ENCODE results near the gene SMIM29. TPM values are rescaled to one million over a fixed set of nuclear protein-coding genes. Genes with fewer than 3 reads are reported as not detected.

Gene SMIM29
- 10 to 100 TPM in 3 of 4 donors, 1 to 10 TPM in 1; 9.6 to 14.1 (median 13.0) TPM for polyA plus RNA-seq (ENCODE audit: insufficient read length in 4 of 4)

DNA sequence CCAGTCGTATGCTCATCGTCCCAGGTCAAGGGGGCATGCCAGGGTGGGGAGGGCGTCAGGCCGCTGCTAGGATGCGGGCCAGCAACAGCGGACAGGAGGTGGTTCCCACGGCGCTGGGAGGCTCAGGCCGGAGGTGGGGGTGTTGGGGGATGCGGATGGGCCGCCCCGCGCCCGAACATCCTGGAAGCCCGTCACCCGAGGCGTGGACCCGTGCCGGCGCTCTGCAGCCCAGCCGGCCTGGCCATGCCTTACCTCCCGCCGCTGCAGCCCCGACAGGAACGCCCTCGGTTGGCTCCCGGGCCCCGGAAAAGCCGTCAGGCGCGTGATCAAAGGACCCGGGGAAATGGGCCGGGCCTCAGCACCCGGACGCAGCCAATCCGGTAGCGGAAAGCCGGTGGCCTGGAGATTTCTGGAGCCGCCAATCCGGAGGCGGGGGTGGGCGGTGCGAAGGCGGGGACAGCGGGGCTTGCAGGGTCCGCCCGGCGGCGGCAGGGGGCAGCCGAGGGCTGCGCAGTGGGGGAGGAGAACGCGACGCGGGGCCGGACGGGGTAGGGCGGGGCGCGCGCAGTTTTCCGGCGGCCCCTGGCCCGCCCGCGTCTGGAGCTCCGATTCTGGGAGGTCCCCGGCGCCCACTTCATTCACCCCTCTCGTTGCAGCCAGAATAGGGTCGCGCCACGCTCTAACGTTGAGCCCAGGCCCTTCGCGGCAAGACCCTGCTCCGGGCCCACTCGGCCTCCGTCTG is at the start of gene SMIM29:
Gene SMIM29, minus strand, starts transcription at position 280 of the 742 bp plus-strand sequence. CDS start 1,215 bp downstream, outside the sequence.
- DNase-seq (ENCODE audit: low read depth in 4 of 4, low spot score in 3 of 4): peak; percentile 87 to 91 (median 90)

DNA sequence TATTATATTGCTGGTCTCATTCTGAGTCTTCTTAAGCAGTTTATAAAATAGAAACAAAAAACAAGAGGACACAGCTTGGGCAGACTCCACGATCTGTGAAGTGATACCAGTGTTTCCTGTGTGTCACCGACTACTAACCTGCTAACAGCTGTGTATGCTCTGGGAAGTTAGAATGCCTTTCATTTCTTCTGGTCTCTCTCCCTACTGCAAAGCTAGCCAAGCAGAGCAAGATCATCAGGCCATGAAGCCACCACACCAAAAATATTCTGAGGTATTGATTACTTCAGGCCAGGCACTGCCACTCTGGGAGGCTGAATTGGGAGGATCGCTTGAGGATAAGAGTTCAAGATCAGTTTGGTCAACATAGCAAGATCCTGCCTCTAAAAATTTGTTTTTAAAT is 46.9 kb upstream of the SMIM29 start:
- DNase-seq (ENCODE audit: low read depth in 4 of 4, low spot score in 3 of 4): no peak

DNA sequence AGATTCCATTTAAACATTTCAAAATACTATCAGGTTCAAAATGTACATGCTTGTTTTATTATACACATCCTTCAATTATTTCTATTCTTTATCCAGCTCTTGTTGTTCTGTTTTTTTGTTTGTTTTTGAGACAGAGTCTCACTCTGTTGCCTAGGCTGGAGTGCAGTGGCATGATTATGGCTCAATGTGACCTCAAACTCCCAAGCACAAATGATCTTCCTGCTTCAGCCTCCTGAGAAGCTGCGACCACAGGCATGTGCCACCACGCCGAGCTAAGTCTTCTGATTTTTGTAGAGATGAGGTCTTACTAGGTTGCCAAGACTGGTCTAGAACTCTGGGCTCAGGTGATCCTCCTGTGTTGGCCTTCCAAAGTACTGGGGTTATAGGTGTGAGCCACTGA is 44.1 kb upstream of the SMIM29 start:
- no peak for DNase-seq (ENCODE audit: low read depth in 4 of 4, low spot score in 3 of 4)

DNA sequence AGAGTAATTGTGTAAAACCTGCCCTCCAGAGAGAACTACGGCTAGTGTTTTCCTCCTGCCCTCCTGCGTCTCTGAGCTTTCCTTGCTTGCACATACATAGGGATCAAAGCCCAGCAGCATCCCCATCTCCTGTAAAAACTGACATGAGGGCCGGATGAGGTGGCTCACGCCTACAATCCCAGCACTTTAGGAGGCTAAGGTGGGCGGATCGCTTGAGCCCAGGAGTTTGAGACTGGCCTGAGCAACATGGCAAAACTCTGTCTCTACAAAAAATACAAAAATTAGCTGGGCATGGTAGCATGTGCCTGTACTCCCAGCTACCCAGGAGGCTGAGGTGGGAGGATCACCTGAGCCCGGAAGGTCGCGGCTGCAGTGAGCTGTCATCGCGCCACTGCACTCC is 40.3 kb upstream of the SMIM29 start:
- no peak for DNase-seq (ENCODE audit: low read depth in 4 of 4, low spot score in 3 of 4)

DNA sequence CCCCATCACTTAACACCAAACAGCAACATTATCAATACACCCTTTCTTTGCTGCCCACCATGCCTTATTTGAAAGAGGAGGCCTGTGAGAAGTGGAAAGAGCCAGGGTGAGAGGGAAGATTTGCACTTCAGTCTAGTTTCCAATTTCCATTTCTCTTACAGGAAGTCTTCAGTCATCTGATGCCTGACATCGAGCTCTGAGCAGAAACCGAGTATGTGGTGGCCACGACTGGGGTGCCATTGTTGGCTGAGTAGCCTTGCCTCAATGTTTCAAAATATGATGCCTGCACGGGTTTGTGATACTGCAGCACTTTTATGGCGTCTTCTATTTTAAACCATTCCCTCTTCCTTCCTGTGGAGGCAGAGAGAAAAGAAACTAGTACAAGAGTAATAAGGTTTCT is 39.8 kb upstream of the SMIM29 start:
- DNase-seq (ENCODE audit: low read depth in 4 of 4, low spot score in 3 of 4): no peak

DNA sequence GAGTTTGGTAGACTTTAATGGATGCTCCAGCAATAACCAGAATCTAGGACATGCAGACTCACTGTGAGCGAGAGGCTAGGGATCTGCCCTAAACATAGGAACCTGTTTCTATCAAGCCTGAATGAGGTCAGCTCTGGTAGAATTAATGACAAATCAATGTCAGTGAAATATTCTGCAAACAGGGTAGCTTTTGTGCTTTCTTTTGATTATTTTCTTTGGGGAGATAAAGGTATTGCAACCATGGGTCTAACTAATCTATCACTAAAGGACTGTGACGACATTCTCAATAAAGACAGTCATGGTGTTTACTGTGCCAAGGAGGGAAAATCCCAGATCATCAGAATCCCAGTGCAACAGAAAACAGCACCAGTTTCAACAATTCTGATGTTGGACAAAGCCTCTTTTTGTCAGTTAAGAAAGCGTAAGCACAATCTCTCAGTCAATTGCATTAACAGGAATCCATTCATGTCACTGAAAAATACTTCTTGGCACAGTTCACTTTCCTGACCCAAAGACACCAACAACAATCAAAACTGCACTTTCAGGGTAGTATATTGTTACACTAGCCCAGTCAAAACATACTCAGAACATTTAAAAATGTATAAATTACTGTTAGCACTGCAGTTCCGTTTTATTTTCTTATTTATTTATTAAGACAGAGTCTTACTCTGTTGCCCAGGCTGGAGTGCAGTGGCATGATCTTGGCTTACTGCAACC is 36.8 kb upstream of the SMIM29 start:
- no peak for DNase-seq (ENCODE audit: low read depth in 4 of 4, low spot score in 3 of 4)

DNA sequence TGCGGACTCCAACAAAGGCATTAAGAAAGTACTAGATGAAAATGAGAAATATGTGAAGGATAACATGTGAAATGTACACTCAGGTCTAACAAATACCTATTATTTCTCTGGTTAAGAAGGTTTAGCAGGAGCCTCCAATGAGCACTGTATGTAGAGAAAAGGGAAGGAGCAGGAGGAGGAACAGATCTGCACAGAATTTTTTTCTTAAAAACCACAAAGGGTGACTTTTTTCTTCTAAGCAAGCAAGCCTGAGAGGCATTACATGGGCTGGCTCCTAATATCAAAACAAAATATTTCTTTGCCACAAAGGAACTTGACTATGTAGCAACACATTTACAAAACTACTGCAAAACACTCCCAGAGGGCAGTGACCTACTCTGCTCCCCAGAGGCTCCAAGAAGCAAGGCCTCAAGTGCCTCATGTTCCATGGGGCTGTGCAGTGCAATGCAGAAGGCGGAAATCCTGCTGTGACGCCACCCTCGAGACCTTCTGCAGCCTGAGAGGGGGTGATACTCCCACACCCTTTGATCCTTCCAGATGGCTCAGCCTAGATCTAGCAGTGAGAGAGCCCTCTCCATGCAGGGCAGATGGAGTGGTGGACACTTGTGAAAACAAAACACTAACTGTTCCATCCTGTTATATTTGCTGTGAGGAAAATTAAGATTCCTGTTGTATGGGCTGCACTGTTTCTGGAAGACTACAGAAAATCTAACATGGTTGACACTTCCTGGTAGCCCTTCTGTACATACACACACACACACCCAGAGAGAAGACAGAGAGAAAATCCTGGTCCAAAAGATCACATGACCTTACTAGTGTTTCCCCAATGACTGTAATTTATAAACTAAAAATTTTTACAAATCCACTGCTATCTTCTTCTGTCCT is 36.0 kb upstream of the SMIM29 start:
- no peak for DNase-seq (ENCODE audit: low read depth in 4 of 4, low spot score in 3 of 4)

DNA sequence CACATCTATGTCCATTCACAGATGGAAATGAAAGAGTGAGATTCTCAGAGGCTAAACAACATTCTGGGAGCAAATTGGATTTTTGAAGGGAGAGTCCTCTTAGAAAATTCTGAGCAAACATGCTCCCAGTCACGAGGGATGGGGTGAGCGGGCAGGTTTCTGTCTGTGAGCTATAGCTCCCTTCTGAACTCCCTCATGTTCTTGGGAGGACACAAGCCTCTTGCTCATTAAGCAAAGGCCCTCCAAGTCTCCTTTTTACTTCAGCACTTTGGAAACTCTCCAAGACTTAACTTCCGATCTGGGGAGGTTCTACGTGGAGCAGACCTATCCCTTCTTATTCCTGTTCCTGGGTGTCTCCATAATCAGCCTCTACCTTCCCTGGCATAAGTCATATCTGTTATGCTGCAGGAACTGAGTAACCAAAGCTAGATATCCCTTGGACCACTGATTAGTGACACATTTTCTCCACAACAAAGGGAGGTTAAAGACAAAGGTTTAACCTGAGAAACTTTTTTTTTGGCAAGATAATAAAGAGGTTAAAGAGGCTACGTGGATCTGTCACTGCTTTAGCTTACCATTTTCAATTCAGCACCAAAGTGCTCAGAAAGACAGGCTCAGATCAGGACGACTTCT is 33.0 kb upstream of the SMIM29 start:
- DNase-seq (ENCODE audit: low read depth in 4 of 4, low spot score in 3 of 4): no peak

DNA sequence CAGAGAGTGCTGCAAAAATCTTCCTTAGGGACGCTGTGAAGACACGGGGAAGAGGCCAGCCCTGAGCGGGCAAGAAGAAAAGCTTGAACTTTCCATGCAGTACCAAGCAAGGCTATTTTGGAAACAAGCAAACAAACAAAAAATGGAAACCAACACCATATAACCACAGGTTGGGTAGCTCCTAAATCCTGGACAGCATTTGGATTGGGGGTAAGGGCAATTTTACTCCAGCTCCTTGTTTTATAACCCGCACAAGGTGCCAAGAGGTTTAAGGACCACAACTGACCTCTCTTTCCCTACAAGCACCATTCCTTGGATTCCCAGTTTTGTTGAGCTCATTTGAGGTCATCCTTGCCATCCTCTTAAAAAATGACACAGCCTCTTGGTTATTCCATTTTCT is 31.4 kb upstream of the SMIM29 start:
- no peak for DNase-seq (ENCODE audit: low read depth in 4 of 4, low spot score in 3 of 4)

DNA sequence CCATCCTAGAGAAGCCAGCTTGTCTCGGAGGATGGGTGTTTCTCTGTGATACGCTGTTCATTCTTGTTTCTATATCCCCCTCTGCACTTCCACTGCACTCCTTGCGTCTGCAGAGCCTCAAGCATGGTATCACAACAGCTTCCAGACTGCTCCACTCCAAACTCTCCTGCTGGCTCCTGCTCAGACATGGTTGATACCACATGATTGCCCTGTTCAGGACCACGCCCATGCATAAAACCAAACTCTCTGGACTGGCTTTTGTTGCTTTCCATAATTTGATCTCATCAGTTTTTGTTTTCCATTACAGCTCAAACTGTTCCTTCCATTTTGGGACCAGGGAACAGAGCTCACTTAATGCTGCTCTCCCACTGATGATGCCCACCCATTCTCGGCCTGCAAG is 30.0 kb upstream of the SMIM29 start:
- DNase-seq (ENCODE audit: low read depth in 4 of 4, low spot score in 3 of 4): no peak

DNA sequence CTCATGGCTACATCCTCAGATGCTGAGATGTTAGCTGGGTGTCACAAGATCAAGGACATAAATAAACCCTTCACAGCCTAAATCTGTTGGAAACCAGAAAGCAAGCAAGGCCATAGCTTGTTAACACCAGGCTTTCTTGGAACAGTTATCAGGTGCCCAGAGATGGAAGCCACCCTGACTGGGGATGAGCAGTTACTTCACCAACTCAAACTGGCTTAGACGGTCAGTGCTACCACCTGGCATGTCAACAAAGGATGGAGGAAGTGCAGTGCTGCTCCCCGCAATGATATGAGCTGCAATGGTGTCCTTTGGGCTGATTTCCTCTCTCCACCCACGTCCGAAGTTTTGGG is 28.9 kb upstream of the SMIM29 start:
- no peak for DNase-seq (ENCODE audit: low read depth in 4 of 4, low spot score in 3 of 4)

DNA sequence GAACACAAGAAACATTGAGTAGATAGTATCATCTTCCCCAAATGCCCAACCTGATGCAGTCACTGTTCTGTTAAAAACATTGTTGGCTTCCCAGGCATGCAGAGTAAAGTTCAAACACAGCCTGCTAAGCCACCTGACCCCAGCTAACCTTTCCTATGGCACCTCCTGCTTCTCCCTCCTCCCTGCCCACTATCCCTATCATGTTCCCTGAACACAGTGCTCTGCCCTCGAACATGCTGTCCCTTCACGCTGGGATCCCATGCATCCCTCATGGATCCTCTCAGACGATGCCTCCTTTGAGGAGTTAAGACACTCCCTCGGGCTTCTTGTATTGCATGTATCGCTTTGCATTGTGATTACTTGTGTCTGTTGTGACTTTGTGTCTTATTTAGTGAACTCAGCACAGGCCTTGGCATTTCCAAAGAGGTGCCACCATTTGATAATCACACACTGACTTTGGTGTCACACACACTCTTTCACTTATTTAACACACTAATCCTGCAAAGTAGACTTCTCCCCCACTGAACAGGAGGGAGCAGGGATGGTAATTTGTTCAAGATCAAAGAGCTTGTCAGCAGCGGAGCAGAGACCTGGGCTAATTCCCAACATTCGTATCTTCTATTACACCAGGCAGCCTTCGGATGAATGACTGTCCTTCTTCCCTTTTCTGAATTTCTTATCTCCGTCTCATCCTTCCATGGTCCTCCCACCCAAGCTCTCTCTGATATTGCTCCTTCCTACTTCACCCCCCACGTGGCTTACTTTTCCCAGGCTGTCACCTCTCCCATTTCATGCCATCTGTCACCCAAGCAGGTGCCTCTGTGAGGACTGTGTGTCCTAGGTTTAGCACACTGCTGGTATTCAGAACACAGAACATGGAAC is 28.3 kb upstream of the SMIM29 start:
- DNase-seq (ENCODE audit: low read depth in 4 of 4, low spot score in 3 of 4): no peak

DNA sequence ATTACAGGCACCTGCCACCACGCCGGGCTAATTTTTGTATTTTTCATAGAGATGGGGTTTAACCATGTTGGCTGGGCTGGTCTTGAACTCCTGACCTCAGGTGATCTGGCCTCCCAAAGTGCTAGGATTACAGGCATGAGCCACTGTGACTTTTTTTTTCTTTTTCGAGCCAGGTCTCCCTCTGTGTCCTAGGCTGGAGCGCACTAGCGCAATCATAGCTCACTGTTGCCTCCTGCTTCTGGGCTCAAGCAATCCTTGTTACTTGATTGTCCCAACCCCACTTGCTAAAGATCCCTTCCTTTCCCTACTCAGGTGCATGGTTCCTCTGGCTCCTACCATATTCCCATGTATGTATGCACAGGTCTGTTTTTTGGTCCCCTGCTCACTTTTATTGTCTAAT is 27.4 kb upstream of the SMIM29 start:
- DNase-seq (ENCODE audit: low read depth in 4 of 4, low spot score in 3 of 4): no peak

DNA sequence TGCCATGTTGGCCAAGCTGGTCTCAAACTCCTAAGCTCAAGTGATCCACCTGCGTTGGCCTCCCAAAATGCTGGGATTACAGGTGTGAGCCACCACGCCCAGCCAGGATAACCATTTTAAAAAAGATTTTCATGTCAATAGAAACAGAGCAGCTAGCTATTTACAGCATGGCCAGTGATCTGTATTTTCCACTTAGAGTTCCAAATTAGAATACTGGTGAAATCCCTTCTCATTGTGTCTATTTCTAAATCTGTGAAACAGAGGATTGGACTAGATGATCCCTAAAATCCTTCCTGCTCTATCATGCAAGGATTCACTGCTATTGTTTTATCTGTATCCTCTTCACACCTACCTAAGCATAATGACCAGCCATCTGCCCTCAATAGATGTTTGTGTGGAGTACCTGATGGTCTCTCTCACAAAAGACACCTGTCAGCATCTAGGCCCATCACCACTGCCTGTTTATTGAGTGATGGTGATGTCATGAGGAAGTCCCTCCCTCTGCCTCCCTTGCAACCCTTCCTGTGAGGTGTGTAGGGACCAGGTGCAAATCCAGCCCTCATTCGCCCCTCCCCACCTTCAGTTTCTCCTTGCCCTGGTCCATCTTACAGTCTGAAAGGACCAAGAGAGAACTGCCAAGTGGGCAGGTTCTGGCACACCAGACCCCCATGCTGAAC is 26.5 kb upstream of the SMIM29 start:
- no peak for DNase-seq (ENCODE audit: low read depth in 4 of 4, low spot score in 3 of 4)

DNA sequence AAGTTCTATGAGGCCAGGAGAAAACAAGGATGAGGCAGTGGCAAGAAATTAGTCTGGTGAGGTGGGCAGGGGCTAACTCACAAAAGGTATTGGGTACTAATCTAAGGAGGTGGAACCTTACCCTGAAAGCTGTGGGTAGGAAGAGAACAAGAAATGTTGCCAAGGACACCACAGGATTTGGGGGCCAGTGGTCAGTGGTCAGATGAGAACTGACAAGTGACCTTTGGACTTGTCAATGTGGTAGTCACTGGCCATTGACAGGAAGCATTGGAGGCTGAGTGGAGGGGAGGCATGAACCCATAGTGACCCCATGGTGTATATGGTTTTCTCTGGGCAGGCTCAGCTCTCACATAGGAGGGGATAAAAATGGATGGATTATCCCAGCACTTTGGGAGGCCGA is 25.3 kb upstream of the SMIM29 start:
- DNase-seq (ENCODE audit: low read depth in 4 of 4, low spot score in 3 of 4): no peak

DNA sequence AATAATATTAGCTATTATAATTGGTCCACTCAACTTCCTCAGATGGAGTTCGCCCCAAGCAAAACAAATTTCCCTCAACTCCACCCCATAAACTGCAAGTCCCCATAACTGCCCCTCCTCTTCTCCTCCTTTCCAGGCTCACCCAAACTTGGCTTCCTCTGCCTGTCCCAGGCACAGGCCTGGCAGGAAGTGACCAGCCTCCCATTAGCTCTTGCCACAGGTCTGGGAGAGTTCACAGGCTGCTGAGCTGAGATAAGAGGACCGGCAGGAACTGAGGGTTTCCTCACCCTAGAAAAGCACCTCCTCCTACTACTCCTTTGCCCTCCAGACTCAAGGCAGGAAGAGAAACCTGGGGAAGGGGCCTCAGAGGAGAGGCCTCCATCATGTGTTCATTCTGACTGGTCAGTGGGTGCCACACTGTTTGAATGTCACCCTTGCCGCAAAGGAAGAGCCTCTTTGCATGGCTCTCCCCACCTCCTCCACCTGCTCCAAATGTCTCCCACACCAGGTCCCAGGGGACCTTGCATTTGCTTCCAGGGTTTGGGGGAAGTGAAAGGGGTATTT is 24.5 kb upstream of the SMIM29 start:
- DNase-seq (ENCODE audit: low read depth in 4 of 4, low spot score in 3 of 4): no peak

DNA sequence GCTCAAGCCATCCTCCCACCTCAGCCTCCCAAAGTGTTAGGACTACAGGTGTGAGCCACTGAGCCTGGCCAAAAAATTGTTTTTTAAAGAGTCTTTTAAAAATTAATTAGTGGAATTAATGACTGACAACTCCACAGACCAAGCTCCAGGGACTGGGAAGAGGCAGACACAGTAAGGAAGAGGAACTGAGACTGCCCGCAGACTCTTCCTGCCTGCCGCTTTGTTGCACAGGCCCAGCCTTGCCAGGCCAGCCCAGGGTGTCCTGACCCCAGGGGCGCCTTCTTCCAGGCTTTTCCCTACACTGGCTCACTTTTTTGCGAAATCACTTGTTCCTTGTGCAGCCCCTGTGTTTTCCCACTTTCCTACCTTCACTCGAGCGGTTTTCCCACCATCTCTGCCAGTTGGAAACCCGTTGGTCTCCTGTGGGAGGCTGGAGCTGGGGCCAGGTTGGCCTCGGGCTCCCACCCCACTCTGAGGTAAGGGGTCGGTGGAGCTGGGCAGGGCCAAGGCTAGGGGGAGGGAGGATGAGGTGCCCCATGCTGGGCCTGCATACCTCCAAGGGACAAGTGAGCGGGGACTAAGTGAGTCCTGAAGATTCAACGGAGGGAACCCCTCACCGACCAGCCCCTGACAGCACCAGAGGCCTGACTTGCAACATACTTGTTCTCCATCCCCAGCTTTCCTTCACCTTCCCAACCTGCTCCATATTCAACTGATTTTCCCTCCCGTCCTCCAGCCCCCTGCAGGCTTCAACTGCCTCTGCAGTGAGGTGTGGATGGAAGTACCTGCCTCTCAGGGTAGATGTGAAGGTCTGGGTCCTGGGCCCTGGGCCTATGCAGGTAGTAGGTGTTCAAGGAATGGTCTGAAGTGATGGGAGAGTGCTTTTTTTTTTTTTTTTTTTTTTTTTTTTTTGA is 23.5 kb upstream of the SMIM29 start:
- no peak for DNase-seq (ENCODE audit: low read depth in 4 of 4, low spot score in 3 of 4)
